PC-3 (cell line): ENCODE data around the gene ATP2A1.

Source experiments
- EZH2 ChIP-seq: fragments of 300-600 bp; sonication (generic); IDR thresholded peaks from one replicate; pipeline ENCODE4 v1.6.1; 2017; ENCODE audit warnings: antibody characterized with exemption, mild to moderate bottlenecking, low read length; ENCODE audit not compliant: unreplicated experiment
- EZH2phosphoT487 ChIP-seq: fragments of 300-600 bp; sonication (generic); IDR thresholded peaks from 2 replicates; pipeline ENCODE4 v1.6.1; 2018; ENCODE audit warnings: mild to moderate bottlenecking, antibody characterized with exemption, low read length, borderline replicate concordance
- TF ChIP-seq, protein P1 (sequence below): fragments of 300-600 bp; sonication (generic); conservative IDR thresholded peaks from 2 replicates; pipeline ENCODE4 v1.5.1; 2017; ENCODE audit warnings: antibody characterized with exemption, low read depth, mild to moderate bottlenecking, low read length

DNA sequence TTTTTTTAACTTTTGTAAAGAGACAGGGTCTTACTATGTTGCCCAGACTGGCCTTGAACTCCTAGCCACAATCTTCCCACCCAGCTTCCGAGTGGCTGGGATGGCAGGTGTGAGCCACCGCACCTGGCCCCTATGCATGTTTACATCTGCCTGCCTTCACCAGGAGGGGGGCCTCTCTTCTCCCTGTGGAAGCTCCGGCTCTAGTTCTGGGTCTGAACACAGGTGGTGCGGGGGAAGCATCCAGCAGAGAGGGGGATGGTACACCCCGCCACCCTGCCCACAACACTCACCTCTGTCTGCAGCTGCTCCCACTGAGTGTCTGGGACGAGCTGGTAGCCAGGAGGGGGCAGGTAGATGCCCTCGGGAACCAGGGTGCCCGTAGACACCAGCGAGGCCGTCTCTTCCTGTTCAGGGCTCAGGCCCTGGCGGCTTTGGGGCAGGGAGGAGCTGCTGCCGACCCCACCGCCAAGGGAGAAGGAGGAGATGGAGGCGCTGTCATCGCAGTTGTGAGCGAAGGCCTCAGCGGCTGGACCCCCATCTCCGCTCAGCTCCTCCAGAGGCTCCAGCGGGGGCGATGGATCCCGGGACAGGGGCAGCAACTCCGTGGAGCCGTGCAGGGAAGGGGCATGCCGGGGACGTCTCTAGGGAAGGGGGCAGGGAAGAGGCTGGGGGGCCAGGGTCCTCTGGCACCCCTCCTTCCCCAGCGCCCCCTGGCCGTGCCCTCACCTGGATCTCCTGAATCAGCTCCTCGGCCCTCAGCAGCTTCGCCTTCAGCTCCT lies 35.8 kb downstream of the ATP2A1 start:
- TF ChIP-seq, protein P1, sequence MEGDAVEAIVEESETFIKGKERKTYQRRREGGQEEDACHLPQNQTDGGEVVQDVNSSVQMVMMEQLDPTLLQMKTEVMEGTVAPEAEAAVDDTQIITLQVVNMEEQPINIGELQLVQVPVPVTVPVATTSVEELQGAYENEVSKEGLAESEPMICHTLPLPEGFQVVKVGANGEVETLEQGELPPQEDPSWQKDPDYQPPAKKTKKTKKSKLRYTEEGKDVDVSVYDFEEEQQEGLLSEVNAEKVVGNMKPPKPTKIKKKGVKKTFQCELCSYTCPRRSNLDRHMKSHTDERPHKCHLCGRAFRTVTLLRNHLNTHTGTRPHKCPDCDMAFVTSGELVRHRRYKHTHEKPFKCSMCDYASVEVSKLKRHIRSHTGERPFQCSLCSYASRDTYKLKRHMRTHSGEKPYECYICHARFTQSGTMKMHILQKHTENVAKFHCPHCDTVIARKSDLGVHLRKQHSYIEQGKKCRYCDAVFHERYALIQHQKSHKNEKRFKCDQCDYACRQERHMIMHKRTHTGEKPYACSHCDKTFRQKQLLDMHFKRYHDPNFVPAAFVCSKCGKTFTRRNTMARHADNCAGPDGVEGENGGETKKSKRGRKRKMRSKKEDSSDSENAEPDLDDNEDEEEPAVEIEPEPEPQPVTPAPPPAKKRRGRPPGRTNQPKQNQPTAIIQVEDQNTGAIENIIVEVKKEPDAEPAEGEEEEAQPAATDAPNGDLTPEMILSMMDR = no peak
- TF ChIP-seq EZH2 = no peak
- TF ChIP-seq EZH2phosphoT487 = no peak
